Measurements from ENCODE around the gene MEGF10.

MEGF10 gene

GRCh38 chr5:127406326-127407121, 115.9 kb downstream of the MEGF10 start:
- DNase-seq (ENCODE audit: low read depth) = no peak
- no peak overlapping the region for H3K4me3 ChIP-seq (ENCODE audit: low read depth, low read length)
- no peak for TF ChIP-seq CTCF (conservative IDR thresholded peaks at IDR 0.05; ENCODE audit: low read depth, low read length)

GRCh38 chr5:127409246-127409917, 118.8 kb downstream of the MEGF10 start:
- no peak for TF ChIP-seq CTCF (conservative IDR thresholded peaks at IDR 0.05; ENCODE audit: low read depth, low read length)
- H3K4me3 ChIP-seq (ENCODE audit: low read depth, low read length) = no peak overlapping the region
- peak; percentile 28 for DNase-seq (ENCODE audit: low read depth)

GRCh38 chr5:127409921-127410675, 119.5 kb downstream of the MEGF10 start:
- DNase-seq (ENCODE audit: low read depth) = no peak

GRCh38 chr5:127410959-127411358, 120.4 kb downstream of the MEGF10 start:
- DNase-seq (ENCODE audit: low read depth) = no peak

More at GRCh38 chr5:127409921-127410675, 119.5 kb downstream of the MEGF10 start:
- no peak overlapping the region for H3K4me3 ChIP-seq (ENCODE audit: low read depth, low read length)
- TF ChIP-seq CTCF (conservative IDR thresholded peaks at IDR 0.05; ENCODE audit: low read depth, low read length) = no peak

GRCh38 chr5:127411381-127411780, 120.8 kb downstream of the MEGF10 start:
- no peak for DNase-seq (ENCODE audit: low read depth)
- H3K4me3 ChIP-seq (ENCODE audit: low read depth, low read length) = no peak overlapping the region
- no peak for TF ChIP-seq CTCF (conservative IDR thresholded peaks at IDR 0.05; ENCODE audit: low read depth, low read length)

More at GRCh38 chr5:127410959-127411358, 120.4 kb downstream of the MEGF10 start:
- no peak overlapping the region for H3K4me3 ChIP-seq (ENCODE audit: low read depth, low read length)
- TF ChIP-seq CTCF (conservative IDR thresholded peaks at IDR 0.05; ENCODE audit: low read depth, low read length) = no peak

- TF ChIP-seq CTCF (conservative IDR thresholded peaks at IDR 0.05; ENCODE audit: low read depth, low read length) = no peak
- H3K4me3 ChIP-seq (ENCODE audit: low read depth, low read length) = no peak overlapping the region
- no peak for DNase-seq (ENCODE audit: low read depth)
Observed at GRCh38 chr5:127412698-127413097, 122.1 kb downstream of the MEGF10 start.

Data from choroid plexus epithelial cell (primary cell).